Stimulated activated CD8-positive, alpha-beta memory T cell treated with anti-CD3 and anti-CD28 coated beads, Interleukin-12 subunit alpha, Interleukin-12 subunit beta, amount 100 ng/mL, for 24 hours (primary cell): ENCODE measurements around the gene F13A1.

ENCODE experiments used
- DNase-seq: peaks from one replicate; pipeline ENCODE4 v3.0.0-alpha.2; 2020; ENCODE audit errors: extremely low read depth

Gene F13A1

GRCh38 chr6:6244624-6245023, 75.8 kb downstream of the F13A1 start:
- no peak for DNase-seq

- no peak for DNase-seq
These were observed 76.6 kb downstream of the F13A1 start for GRCh38 chr6:6243846-6244245.

DNA sequence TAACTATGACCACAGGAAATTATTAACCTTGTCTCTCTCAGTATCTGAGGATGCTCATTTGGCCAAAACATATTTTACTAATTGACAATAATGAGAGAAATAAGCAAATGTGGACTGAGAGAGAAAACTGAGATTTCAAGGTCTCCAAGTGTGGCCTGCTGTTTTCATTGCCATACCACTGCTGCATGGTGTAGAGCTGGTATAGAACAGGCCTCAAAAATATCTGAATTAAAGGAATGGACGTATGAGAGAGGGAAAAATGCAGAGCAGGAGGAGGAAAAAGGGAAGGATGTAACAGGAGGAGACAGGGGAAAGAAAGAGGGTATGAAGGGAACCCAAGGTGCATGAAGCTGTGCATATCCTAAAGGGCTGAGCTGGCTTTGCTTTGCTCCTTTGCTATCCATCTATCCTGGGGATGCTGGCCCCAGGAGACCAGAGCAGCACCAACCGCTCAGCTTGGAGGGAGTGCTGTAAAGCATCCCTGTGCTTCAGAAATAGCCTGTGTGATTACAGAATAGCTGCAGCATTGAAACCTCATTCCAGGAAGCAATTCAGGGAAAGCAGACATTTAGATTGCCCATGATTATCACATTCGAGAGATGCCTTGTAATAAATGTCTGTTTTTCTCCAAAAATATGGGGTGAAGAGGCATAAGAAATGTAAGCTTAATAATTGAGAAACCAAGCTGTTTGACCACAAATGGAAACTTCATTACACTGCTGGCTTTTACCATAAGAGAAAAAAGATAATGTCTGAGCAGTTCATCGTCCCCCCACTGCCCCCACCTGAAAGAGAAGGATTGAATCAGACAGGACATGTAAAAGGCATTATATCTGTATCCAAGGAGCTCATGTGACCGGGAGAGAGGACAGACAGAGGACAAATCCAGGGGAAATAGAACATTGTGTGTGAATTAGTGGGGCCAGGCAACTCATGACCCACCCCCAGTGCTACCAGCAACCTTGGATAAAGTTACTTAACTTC, 80.6 kb downstream of the F13A1 start:
- DNase-seq = no peak

- DNase-seq = no peak
These were observed 83.6 kb downstream of the F13A1 start for GRCh38 chr6:6236730-6237469.

DNA sequence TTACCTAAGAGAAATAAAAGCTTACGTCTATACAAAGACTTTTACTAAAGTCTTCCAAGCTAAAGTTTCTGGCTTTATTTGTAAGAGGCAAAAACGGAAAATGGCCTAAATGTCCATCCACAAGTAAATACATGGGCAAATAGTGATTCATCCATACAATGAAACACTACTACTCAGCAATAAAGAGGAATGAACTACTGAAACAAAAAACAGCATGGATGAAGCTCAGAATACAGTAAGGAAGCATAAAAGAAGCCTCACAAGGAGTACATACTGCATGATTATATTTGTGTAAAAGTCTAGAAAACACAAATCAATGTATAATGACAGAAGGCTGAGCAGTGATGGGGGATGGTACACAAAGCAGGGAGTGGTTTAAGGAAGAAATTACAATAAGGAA, 84.7 kb downstream of the F13A1 start:
- no peak for DNase-seq

GRCh38 chr6:6234963-6235362, 85.5 kb downstream of the F13A1 start:
- no peak for DNase-seq

GRCh38 chr6:6230286-6230685, 90.2 kb downstream of the F13A1 start:
- no peak for DNase-seq

GRCh38 chr6:6227896-6228295, 92.6 kb downstream of the F13A1 start:
- DNase-seq = no peak

DNA sequence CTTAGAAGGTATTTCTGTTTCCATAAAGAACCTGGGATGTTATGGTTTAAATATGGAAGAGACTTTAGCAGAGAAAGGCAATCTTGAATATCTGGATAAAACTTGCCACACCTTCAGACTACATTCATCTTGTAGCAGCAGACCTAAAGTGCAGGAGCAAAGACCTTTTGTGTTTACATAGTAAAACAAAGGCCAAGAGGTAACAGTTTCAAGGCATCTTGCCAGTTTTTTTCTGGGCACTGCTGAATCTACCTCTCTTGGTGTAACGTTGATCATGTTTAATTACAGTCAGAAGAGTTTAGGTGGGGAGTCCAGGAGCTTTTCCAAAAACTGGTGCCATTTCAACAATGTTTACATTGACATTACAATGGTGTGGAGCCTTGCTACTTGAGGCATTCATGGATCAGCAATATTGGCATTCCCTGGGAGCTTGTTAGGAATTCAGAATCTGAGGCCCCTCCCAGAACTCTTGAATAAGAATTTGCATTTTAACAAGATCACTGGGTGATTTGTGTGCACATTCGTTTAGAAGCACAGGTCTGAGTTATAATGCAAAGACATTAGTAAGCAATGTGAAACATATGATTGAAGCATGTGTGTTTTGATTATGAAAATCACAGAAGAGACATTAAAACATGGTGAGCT, 94.5 kb downstream of the F13A1 start:
- no peak for DNase-seq

DNA sequence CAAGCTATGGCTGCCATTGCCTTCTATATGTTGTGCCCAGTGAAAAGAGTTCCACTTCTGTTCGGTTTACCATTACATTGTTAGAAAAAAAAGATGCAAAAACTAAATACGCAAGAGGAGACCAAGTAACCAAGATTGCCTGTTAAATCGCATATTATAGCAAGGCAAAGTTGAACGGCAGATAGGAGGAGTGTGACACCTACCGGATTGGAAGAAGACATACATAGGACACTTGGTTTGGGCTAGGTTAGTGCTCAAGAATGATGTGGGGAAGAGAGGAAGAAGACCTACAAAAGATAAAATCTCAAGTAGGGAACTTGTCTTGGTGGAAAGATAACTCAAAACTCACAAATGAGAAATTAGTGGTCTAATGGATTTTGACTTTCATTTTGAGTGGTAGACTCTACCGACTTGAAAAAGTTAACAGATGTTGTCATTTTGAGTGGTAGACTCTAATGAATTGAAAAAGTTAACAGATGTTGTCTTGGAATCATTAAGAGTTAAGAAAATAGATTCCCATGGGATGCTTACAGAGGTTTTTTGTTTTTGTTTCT, 95.5 kb downstream of the F13A1 start:
- DNase-seq = no peak

DNA sequence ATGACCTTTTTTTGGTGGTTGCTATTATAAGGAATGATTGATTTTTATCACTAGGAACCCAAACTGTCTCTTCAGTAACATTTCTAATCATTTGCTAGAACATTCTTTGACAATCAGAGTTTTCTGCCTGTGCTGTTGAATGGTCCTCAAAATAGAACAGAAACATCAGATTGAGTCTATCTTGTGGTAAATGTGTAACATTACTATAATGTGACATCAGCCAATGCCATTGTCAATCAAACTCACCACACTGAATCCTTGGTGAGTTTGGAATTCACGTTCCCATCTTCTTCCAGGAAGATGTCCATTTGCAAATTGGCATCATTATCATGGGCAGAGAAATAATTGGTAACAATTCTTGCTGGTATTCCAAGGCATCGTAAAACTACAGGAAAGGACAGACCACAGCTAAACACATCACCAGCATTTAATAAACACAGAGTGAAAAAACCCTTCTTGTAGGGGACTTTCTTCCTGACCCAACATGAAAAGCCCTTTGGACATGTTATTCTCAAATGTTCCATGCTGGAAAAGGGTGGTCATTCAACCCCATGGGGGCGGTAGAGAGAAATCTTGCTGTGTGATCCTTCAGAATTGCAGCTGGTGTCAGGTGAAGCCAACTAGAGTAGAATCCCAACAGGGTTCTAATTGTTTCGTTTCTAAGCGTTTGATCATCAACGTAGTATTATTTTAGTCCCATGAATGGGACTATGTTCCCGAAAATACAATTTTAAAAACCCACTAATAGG, 98.5 kb downstream of the F13A1 start:
- no peak for DNase-seq

GRCh38 chr6:6220718-6221117, 99.7 kb downstream of the F13A1 start:
- no peak for DNase-seq

GRCh38 chr6:6219716-6220115, 100.7 kb downstream of the F13A1 start:
- DNase-seq = no peak

DNA sequence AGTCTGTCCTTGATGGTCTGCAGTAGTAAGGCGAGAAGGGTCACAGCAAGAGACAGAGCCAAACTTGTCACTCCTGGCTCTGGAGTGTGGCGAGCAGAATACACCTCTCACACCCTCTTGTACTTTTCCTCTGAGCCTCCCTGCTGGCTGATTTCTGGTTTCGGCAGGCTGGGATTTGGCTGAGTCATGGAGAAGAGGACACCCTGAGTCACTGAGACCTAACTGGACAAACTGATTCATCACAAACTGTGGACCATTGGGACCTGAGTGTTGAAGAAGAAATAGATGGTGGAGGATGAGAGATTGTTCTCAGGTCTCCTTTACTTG, 101.7 kb downstream of the F13A1 start:
- DNase-seq = no peak

DNA sequence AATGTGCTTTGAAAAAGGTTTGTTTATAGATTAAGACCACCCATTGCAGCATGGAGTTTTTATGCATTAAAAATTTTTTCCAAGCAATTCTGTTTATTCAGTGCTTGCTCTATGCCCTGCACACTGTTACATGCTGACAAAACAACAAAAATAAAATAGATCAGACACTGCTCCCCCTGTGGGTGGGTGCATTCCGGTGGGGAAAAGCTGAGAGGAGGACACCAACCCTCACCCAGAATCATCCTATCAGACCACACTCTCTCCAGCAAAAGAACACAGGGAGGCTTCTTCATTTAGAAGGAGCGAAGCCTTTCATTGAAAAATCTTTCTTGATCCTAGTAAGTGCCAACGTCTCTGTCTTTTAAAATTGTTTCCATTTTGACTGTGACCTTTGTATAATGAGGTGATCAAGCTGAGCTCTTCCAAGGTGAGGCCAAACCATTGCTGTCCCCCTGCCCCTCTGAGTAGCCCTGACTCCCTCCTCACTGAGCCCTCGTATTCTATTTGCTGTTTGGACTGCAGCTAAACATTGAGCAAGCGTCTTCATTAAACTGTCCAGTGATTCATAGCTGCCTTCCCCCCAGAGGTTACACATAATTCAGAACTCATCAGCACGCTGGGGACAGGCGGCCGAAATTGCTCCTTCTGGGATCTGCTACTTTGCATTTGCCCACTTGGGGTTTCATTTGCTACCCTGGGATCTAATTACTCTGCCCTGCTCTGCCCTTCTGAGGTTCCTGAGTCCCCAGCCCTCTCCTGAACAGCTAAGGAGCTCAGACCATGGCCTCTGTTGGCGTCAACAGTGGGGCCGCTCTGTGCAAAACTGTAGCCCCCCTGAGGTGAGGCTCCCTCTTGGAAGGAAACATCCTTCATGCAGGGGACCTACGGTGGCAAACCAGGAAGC, 102.4 kb downstream of the F13A1 start:
- DNase-seq = no peak

- no peak for DNase-seq
These were observed 109.5 kb downstream of the F13A1 start for GRCh38 chr6:6210994-6211393.

GRCh38 chr6:6202886-6203285, 117.6 kb downstream of the F13A1 start:
- DNase-seq = no peak

DNA sequence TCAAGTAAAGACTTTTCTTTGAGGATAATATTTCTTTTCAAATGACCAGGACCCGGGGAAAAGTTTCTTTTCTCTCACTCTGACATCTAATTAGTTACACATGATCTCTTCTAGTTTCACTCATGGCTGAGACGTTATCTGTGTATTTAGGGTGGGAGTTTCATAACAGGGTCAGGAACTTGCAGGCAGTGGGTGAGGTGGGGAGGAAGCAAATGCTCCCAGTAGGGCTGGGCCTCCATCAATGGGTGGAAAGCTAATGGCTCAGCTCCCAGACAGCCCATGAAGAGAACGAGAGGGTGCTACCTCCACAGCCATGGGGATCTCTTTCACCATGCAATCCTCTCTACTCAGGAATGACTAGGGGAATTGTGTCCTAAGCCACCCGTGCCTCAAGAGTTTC, 119.3 kb downstream of the F13A1 start:
- no peak for DNase-seq

GRCh38 chr6:6199678-6200077, 120.8 kb downstream of the F13A1 start:
- DNase-seq = no peak

DNA sequence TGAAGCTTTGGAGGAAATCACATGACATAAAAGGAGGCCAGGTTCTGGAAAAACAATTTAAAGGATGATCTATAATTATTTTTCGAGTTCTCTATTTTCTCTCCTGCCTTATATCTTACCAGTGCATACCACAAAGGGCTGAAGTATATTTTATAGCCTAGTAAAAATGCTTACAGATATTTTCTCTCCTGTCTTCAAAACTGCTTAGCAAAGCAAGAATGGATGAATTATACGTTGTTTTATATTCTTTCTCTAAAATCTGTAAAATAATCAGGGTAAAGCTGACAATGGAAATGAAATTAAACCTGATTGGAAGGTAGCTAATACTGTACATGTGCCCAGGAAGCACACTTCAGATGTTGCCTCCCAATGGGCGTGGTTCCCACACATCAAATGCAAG, 123.7 kb downstream of the F13A1 start:
- no peak for DNase-seq

DNA sequence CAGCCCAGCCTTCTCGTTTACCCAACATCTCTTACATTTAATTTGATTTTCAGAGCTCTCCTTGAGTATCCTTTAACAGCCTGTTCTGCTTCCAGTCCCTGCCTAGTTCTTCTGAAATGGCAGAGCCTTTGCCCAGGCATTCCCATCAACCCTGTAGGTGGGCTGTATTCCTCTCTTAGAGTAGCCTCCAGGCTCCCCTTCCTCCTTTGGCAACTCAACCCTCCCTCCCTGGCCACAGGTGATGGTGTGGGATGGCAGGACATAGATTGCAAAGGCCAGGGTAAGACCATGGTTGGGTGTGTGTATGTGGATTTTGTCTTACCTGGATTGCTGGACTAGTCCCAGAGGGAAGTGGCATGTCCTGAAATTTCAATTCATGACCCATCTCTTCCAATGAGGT, 125.4 kb downstream of the F13A1 start:
- no peak for DNase-seq
